ENCODE results near the gene ASXL1.

The ASXL1 gene

DNA sequence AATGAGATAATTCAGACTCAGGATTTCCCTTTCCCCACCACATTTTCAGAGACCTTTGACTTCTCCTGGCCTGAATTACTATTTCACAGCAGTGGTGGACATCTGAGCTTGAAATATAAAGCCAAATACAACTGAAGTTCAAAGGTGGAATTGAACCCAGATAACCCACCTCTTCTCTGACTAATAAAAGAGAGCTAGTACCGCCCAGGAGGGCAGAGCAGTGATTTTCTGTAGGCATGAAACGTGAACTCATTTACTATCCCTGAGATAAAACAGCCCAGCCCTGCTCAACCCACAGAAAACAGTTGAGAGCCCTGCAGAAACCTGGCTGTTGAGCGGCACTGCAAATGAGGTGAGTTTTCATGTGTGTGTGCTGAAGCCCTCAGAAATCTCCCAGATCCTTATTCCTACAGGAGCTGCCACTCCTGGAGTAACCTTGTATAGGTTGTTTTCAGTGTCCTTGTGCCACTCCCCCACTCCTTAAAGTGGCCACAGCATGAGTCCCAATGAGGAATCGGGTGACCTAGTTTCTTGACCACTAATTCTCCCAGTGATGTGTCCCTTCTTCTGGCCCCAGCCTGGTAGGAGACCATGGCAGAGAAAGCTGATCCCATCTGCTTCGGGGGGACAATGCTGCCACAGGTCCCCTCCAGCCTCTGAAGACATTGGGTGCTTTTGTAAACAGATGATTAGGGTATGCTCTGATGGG is 127.8 kb downstream of the ASXL1 start:
- Mint-ChIP-seq H3K4me3 (no peak overlapping the region), H3K27me3 (peaks cover 13% of the 10 kb centered on the region), H3K4me1 (peaks cover 23% of the 10 kb centered on the region), H3K9me3 (no peaks in the 10 kb centered on the region), H3K27ac (peak overlapping the region; percentile 93), H3K36me3 (peaks cover 19% of the 10 kb centered on the region)
- CTCF ChIA-PET: interaction anchor here (1.0 to 1.1 kb wide), 2 partner anchors 21 to 36 kb away, joined by 4 read pairs; no protein-coding TSS in a partner anchor
- no peak for DNase-seq

DNA sequence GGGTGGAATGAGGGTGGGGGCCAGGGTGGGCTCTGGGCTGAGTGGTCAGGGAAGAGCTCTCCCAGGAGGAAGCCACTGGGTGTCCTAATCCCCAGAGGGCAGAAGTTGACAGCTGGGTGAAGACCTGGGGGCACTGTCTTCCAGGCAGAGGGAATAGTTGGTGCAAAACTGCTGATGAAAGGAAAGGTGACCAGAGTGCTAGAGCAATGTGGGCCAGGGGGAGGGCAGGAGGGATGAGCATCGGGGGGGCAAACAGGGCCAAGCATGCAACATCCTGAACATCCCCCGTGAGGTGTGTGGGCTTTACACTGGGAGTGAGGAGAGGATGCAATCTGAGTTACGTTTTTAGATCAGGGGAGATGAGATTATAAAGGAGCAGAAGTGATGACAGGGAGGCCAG is 129.2 kb downstream of the ASXL1 start:
- DNase-seq: no peak

DNA sequence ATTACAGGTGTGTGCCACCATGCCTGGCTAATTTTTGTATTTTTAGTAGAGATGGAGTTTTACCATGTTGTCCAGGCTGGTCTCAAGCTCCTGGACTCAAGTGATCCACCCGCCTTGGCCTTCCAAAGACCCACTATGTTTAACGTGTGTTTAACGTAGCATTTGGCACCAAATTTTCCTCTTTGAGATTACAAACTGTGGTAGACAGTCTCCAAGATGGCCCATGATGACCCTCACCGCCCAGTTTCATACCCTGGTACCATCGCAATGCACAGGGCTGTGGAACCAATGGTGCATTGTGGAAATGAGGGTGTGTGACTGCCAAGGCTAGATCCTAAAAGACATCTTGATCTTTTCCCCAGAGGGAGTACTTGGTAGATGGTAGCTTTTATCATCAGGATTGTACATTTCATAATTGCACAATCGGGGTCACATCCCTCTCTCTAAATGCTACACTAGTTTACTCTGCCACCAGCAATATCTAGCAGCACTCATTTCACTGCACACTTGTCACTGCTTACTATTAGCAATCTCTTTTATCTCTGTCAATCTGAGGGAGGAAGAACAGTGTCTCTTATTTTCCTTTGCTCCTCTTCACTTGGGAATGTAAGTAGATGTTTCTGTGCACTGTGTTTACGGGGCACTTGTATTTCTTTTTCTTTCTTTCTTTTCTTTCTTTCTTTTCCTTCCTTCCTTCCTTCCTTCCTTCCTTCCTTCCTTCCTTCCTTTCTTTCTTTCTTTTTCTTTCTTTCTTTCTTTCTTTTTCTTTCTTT is 130.1 kb downstream of the ASXL1 start:
- Mint-ChIP-seq H3K36me3 (peaks cover 30% of the 10 kb centered on the region), H3K27ac (no peak overlapping the region), H3K27me3 (peaks cover 8% of the 10 kb centered on the region), H3K4me1 (peaks cover 18% of the 10 kb centered on the region), H3K4me3 (no peak overlapping the region), H3K9me3 (no peaks in the 10 kb centered on the region)
- DNase-seq: no peak
- CTCF ChIA-PET: no interaction called here

More for the DNA sequence above, 129.2 kb downstream of the ASXL1 start:
- H3K36me3 Mint-ChIP-seq: peaks cover 28% of the 10 kb centered on the region
- H3K4me3 Mint-ChIP-seq: no peak overlapping the region
- no peak overlapping the region for H3K27ac Mint-ChIP-seq
- H3K9me3 Mint-ChIP-seq: no peaks in the 10 kb centered on the region
- CTCF ChIA-PET: no interaction called here
- H3K27me3 Mint-ChIP-seq: peaks cover 12% of the 10 kb centered on the region
- peaks cover 20% of the 10 kb centered on the region for H3K4me1 Mint-ChIP-seq
